ENCODE measurements around the gene HLA-DRA. TPM values are rescaled to one million over a fixed set of nuclear protein-coding genes. Genes with fewer than 3 reads are reported as not detected.

Gene HLA-DRA
- total and polyA plus RNA-seq, 2 donors (not counting 1 experiment from before 2014, with no cell fraction given): 2,881 to 4,498 TPM

GRCh38 chr6:32449088-32449736 is 9.5 kb downstream of the HLA-DRA start:
- ATAC-seq (ENCODE audit: low read depth) (no peak), DNase-seq (no peak)
- Histone ChIP-seq H4K20me1 (ENCODE audit: control insufficient read depth, insufficient read depth, low read length, poor library complexity, severe bottlenecking) (peaks cover 11% of the 10 kb centered on the region), H3K79me2 (ENCODE audit: control insufficient read depth, insufficient read depth, low read length) (peaks cover 16% of the 10 kb centered on the region), H3K4me2 (replicated peaks; ENCODE audit: low read depth, low read length, poor library complexity, severe bottlenecking) (no peak overlapping the region), H3K4me3 (ENCODE audit: control extremely low read depth in 1 of 5, extremely low read depth in 1 of 5, insufficient read depth in 1 of 5, low read depth in 2 of 5, low read length in 4 of 5) (no peak overlapping the region), H3K27me3 (replicated peaks in 1 of 4; ENCODE audit: control extremely low read depth in 1 of 4, control insufficient read depth in 3 of 4, insufficient read depth in 4 of 4, low read length in 3 of 4) (no peaks in the 10 kb centered on the region), H3K9me3 (ENCODE audit: control extremely low read depth in 1 of 3, control insufficient read depth in 2 of 3, insufficient read depth in 1 of 3, low read length in 2 of 3) (peaks cover 0 to 11% (median 2%) of the 10 kb centered on the region in 3 donors), H2AFZ (ENCODE audit: insufficient read depth, low read depth, low read length, poor library complexity, severe bottlenecking) (no peak overlapping the region), H3K4me1 (ENCODE audit: control insufficient read depth in 2 of 2, insufficient read depth in 2 of 2, low read length in 2 of 2) (peaks cover 12 to 15% of the 10 kb centered on the region in 2 donors), H3K27ac (ENCODE audit: low read length in 2 of 2) (no peak overlapping the region), H3K36me3 (replicated peaks in 1 of 2; ENCODE audit: control extremely low read depth in 1 of 2, control insufficient read depth in 1 of 2, extremely low read depth in 1 of 2, insufficient read depth in 2 of 2, low read length in 1 of 2) (peaks cover 2 to 18% of the 10 kb centered on the region in 2 experiments), H3K9ac (ENCODE audit: low read length) (no peak overlapping the region)
- peaks cover 31% of the 10 kb centered on the region for H3K4me1 Mint-ChIP-seq
- peaks cover 14% of the 10 kb centered on the region for H3K9me3 Mint-ChIP-seq (ENCODE audit: insufficient read depth)
- H3K27ac Mint-ChIP-seq: no peak overlapping the region
- POLR2A ChIA-PET: no interaction called here
- WGBS (ENCODE audit: insufficient coverage): no CpG with 5 or more reads among the region's 3 CpGs
- H3K4me3 Mint-ChIP-seq: no peak overlapping the region
- intact Hi-C loops (cut with micrococcal nuclease): no loop called here
- no peaks in the 10 kb centered on the region for H3K27me3 Mint-ChIP-seq
- TF ChIP-seq CTCF (IDR thresholded peaks at IDR 0.05) (no peak), EZH2 (IDR thresholded peaks at IDR 0.05; ENCODE audit: borderline replicate concordance, insufficient read depth, low read depth, low read length, poor library complexity, severe bottlenecking) (no peak)
- CTCF ChIA-PET: no interaction called here

- ChIA-PET POLR2A (interaction anchor here (0.8 kb wide), 1 partner anchor 10 kb away, joined by 3 read pairs; no protein-coding TSS in a partner anchor), CTCF (interaction anchor here (1.0 kb wide), 1 partner anchor 9 kb away, joined by 4 read pairs; no protein-coding TSS in a partner anchor)
- ATAC-seq (ENCODE audit: low read depth) (no peak), DNase-seq (no peak)
- no peak overlapping the region for H3K9ac ChIP-seq (ENCODE audit: low read length)
- H3K27ac ChIP-seq (ENCODE audit: low read length in 2 of 2): no peak overlapping the region
- peaks cover 13% of the 10 kb centered on the region for H3K4me1 Mint-ChIP-seq
- H3K27me3 ChIP-seq (replicated peaks in 1 of 4; ENCODE audit: control extremely low read depth in 1 of 4, control insufficient read depth in 3 of 4, insufficient read depth in 4 of 4, low read length in 3 of 4): no peaks in the 10 kb centered on the region
- H3K4me3 Mint-ChIP-seq: no peak overlapping the region
- no peak overlapping the region for H3K4me3 ChIP-seq (ENCODE audit: control extremely low read depth in 1 of 5, extremely low read depth in 1 of 5, insufficient read depth in 1 of 5, low read depth in 2 of 5, low read length in 4 of 5)
- peaks cover 10% of the 10 kb centered on the region for H3K79me2 ChIP-seq (ENCODE audit: control insufficient read depth, insufficient read depth, low read length)
- intact Hi-C loops (cut with micrococcal nuclease): no loop called here
- WGBS (ENCODE audit: insufficient coverage): 100% methylated on average over 2 of the region's 4 CpGs
- H3K27me3 Mint-ChIP-seq: no peaks in the 10 kb centered on the region
- H3K9me3 ChIP-seq (ENCODE audit: control extremely low read depth in 1 of 3, control insufficient read depth in 2 of 3, insufficient read depth in 1 of 3, low read length in 2 of 3): peaks cover 0 to 18% (median 2%) of the 10 kb centered on the region in 3 donors
- H3K27ac Mint-ChIP-seq: no peak overlapping the region
- no peaks in the 10 kb centered on the region for H3K36me3 ChIP-seq (replicated peaks in 1 of 2; ENCODE audit: control extremely low read depth in 1 of 2, control insufficient read depth in 1 of 2, extremely low read depth in 1 of 2, insufficient read depth in 2 of 2, low read length in 1 of 2)
- no peaks in the 10 kb centered on the region for H4K20me1 ChIP-seq (ENCODE audit: control insufficient read depth, insufficient read depth, low read length, poor library complexity, severe bottlenecking)
- peaks cover 0 to 7% of the 10 kb centered on the region in 2 donors for H3K4me1 ChIP-seq (ENCODE audit: control insufficient read depth in 2 of 2, insufficient read depth in 2 of 2, low read length in 2 of 2)
- peaks cover 14% of the 10 kb centered on the region for H3K9me3 Mint-ChIP-seq (ENCODE audit: insufficient read depth)
- no peak overlapping the region for H2AFZ ChIP-seq (ENCODE audit: insufficient read depth, low read depth, low read length, poor library complexity, severe bottlenecking)
- no peak for TF ChIP-seq EZH2 (IDR thresholded peaks at IDR 0.05; ENCODE audit: borderline replicate concordance, insufficient read depth, low read depth, low read length, poor library complexity, severe bottlenecking)
- no peak for TF ChIP-seq CTCF (IDR thresholded peaks at IDR 0.05)
- no peak overlapping the region for H3K4me2 ChIP-seq (replicated peaks; ENCODE audit: low read depth, low read length, poor library complexity, severe bottlenecking)
Observed at GRCh38 chr6:32457054-32457453, 17.4 kb downstream of the HLA-DRA start.
